ENCODE data around the gene C10orf90.

Gene C10orf90

DNA sequence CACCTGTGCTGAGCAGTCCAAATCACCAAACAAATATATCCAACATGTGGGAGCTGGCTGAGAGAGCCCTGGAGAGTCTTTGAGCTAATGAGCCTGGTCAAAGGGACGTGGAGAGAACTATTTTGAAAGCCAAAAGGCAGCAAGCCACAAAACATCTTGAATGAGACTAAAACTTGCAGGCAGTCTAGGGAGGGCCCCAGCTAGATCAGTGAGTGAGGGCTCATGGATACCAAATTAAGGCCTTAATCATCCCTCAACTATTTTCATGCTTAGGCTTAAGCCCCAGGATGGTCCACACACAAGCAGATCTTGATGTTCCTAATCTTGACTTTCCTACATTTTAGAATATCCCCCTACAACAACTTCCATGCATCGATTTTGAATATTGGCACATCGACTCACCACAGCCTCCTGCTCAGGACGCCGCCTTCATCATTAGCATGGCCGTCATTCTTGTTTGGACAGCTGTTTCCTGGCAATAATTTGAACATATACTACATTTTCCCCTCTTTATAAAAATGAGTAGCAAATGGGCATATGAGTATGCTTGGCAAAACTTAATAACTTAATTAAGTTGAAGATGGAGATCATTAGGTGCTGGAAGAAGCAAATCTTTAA is 195.3 kb downstream of the C10orf90 start:
- FAIRE-seq (no peak), DNase-seq (ENCODE audit: insufficient read length, low spot score) (no peak)

DNA sequence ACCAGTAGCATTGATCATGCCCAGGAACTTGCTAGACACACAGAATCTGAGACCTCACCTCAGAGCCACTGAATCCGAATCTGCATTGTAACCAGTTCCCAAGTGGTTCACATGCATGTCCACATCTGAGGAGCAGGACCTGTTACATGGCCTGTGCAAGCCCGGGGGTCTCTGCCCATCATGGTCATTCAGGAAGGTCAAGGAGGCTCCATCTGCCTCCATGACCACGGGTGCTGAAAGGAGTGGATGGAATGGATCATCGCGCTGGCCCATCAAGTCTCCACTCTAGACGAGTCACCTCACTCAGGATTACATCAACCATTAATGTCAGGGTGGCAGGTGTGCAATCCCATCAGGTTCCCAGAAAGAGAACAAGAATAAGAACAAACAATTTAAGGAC is 196.5 kb downstream of the C10orf90 start:
- FAIRE-seq (no peak), DNase-seq (ENCODE audit: insufficient read length, low spot score) (no peak)

DNA sequence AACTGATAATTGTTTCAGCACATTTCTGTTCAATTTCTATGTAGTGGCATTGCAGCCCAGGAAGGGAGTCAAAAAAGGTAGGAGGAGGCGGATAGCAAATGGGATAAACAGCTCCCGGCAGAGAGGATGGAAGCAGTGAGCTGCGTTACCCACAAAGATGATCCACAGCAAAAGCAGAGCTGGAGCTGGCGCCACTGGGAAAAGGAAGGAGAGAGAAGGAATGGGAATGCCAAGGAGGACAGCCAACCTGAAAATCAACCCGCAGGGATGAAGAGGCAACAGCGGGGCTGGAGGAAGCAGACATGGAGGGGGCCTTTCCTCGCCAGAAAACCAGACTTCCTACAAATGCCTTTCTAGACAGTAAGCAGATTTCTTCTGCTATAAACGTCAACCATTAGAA is 199.5 kb downstream of the C10orf90 start:
- no peak for DNase-seq (ENCODE audit: insufficient read length, low spot score)
- FAIRE-seq: no peak

DNA sequence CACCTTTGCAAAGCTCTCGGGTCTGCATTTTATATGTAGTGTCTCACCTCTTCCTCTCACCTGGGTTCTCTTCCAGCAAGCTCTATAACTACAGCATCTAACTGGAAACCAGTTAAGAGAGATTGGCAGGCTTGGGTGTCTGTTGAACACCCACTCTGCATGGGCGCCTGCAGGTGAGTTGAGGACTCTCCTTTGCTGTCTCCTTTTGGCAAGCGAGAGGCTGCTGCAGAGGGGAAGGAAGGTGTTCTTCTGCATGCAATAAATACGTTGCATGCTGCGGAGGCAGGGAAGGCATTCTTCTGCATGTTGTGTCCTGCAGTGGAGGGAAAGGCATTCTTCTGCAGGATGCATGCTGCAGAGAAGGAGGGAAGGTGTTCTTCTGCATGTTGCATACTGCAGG is 200.8 kb downstream of the C10orf90 start:
- DNase-seq (ENCODE audit: insufficient read length, low spot score) (no peak), FAIRE-seq (no peak)

DNA sequence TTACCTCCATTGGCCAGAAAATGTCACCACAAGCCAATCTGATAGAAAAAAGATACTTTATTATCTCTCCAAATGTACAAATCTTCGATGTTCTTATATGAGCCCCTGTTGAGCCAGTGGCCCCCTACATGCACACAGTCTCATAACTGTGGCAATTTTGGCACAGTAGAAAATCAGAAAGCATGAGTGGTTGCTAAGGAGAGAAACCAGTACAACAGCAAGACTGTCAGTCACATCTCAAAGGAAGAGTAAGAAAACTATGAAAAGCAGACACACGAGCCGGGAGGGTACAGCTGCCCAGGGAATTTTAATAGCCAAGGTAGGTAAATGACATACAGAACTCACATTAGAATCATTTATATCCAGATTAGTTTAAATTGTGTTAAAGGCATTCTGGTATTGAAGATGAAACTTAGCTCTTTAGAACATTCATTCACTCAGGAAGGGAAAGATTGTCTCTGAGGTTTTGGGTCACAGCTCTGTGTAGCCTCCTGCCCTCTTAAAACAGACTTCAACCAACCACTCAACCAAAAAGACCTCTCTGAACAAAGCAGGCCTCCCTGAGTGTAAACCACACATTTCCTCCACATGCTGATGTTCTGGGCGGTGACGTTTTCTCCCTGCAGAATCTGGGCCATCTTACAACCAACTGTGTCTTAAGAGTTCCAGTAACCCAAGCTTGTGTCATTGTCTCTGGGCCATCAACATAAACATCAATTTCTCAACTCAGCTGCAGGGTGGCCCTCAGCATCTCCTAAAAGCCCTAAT is 201.4 kb downstream of the C10orf90 start:
- no peak for DNase-seq (ENCODE audit: insufficient read length, low spot score)
- FAIRE-seq: no peak

DNA sequence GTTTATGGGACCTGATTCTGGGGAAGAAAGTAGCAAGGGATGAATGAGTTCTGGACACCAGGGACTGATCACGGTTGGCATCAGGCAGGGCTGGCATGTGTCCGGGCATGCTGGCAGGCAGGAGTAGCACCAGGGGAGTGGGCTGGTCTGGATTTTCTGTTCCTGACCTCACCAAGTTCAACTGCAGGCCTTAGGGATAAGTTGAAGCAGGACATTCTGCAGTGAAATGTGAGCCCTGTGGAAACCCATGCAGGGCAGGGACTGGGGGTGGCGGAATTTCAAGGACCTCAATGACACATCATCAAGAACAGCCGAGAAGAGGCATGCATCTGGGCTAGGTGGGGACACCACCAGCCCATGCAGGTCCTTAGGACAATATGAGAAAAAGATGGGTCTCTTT is 202.0 kb downstream of the C10orf90 start:
- FAIRE-seq (no peak), DNase-seq (ENCODE audit: insufficient read length, low spot score) (no peak)

DNA sequence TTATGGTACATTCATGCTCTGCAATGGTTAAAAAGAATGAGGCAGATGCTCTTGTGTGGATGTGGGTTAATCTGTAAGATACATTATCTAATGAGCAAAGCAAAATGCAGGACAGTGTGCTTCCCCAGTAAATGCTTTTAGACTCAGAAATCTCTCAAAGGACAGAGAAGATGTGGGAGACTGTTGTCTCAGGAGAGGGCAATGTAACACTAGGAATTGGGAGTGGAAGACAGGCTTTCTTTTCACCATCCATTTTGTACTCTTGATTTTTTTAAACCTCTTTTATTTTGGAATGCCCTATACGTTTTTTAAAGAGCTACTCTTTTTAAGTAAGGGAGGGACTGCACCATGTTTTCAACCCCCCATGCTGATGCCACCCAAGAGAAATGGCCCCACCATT is 204.7 kb downstream of the C10orf90 start:
- DNase-seq (ENCODE audit: insufficient read length, low spot score) (no peak), FAIRE-seq (no peak)

DNA sequence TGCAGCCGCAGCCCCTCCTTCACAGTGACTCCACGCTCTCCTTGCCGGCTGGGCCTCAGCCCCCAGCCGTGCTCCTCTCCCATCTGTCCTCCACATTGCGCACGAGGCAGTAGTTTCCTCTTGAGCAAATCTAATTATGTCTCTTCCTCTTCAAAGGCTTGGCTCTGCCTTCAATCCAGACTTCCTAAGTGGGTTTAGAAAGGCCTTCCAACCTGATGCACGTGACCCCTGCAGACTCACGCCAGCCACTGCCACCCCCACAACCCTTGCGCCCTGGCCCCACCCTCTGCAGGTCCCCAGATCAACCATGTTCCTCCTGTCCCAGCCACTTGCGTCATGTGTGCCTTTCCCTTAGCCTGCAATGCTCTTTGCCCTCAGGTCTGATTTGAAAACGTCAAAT is 207.2 kb downstream of the C10orf90 start:
- FAIRE-seq: no peak
- DNase-seq (ENCODE audit: insufficient read length, low spot score): no peak

DNA sequence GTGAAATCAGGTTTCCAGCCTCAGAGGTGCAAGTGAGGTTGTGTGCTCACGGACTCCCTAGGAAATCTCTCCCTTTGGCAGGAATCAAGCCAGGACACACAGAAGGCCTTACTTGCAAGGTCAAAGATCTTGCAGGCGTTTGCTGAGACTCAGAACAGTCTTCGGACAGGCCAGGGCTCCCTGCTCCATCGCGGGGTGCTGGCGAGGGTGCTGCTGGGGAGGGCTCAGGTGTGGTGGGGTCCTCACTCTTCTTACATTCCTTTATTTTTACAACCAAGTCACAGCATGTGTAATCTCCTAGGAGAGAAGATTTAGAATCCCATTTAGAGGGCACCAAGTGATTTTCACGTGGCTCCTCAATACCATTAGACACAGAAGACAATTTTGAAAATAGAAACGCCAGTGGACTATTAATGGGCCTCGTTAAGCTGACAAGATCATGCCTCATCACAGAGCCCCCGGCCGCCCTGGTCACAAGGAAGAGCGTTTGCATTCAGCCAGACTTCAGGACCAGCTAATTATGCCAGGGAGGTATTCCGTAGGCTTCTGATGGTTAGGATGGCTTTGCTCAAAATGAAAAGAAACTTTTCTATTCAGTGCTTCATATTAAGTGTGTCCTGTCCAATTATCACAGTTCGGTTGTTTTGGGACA is 209.1 kb downstream of the C10orf90 start:
- FAIRE-seq (no peak), DNase-seq (ENCODE audit: insufficient read length, low spot score) (no peak)

DNA sequence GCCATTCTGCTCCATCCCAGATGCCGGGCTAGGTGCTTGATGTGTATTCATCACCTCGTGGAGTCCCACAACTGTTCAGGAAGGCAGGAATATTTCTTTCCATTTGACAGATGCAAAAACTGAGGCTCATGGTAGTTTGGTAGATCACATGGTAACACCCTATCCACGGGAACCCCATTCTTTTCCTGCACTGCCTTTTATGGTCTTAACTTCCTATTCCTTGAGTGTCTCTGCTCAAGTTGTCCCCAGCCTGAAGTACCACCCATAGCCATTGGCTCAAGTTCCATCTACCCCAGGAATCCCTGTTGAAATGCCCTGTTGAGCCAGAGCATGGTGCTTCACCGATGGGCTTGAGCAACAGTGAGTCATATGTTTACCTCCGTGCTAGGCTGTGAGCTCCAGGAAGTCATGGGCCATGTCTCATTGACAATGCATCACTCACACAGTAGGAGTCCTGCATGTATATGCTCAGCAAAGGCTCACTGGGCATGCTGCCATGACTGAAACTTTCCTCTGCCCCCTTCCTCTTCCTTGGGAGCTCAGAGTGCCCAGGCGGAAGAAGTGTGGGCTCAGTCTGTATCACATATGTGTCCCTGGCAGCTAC is 210.5 kb downstream of the C10orf90 start:
- DNase-seq (ENCODE audit: insufficient read length, low spot score): no peak
- FAIRE-seq: no peak

DNA sequence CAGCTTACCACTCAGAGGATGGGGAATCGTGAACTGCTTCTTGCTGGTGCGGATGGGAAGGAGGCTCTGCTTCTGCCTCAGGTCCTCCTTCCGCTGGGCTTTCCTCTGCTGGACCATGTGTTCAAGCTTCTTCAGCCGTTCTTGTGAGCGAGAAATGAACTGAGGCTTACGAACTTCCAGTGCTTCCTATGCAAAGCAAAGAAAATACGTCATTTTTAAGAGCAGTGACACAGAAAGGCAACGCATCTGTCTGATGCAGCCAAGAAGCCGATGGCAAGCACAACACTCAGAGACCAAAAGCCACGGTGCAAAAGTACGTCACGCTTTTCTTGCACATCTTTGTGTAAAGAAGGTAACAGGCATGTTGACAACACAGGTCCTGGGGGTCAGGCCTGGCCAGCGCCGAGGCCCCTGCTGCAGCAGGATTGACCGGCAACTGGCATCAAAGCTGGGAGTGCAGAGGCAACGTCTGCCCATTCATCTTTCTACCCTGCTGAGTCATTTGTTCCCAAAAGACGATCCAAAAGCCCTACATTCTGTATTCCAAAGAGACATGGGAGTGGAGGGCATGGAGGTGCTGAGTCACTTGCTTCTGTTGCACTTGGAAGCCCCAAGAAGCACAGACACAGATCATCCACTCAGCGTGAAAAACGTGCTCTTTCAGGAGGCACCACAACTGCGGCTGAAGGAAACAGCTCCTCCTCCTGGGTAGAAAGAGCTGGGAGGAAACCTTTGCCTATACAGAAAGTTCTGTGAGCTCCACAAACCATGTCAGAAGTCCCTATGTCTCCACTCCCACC is 211.3 kb downstream of the C10orf90 start:
- FAIRE-seq (no peak), DNase-seq (ENCODE audit: insufficient read length, low spot score) (no peak)

DNA sequence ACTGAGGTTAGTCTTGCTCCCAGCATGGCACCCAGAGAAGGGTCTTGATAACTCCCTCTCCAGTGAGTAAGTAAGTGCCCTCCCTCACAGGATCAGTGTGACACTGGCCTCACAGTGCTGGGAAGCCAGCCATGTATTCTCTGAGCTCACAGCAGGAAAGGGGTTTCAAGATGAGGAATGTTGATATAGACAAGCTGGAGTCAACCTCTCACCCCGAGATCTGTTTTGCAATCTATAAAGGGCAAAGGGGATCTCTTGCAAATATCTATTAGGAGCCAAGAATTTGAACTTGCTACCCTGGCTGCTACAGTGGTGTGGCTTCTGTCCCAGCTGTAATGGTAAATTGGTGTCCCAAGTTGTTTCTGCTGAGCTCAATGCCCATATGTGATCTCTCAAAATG is 212.0 kb downstream of the C10orf90 start:
- no peak for DNase-seq (ENCODE audit: insufficient read length, low spot score)
- no peak for FAIRE-seq

DNA sequence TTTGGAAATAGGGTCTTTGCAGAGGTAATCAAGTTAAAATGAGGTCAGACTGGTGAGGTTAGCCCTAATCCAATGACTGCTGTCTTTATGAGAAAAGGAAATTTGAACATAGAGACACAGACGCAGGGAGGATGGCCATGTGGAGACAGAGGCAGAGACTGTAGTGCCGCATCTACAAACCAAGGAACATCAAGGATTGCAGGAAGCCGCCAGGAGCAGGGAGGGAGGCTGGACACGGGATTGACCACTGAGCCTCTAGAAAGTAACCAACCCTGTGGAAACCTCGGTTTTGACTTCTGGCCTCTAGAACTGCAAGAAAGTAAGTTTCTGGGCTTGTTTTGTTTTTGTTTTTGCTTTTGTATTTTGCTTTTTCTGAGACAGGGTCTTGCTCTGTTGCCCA is 213.9 kb downstream of the C10orf90 start:
- FAIRE-seq (no peak), DNase-seq (ENCODE audit: insufficient read length, low spot score) (no peak)

DNA sequence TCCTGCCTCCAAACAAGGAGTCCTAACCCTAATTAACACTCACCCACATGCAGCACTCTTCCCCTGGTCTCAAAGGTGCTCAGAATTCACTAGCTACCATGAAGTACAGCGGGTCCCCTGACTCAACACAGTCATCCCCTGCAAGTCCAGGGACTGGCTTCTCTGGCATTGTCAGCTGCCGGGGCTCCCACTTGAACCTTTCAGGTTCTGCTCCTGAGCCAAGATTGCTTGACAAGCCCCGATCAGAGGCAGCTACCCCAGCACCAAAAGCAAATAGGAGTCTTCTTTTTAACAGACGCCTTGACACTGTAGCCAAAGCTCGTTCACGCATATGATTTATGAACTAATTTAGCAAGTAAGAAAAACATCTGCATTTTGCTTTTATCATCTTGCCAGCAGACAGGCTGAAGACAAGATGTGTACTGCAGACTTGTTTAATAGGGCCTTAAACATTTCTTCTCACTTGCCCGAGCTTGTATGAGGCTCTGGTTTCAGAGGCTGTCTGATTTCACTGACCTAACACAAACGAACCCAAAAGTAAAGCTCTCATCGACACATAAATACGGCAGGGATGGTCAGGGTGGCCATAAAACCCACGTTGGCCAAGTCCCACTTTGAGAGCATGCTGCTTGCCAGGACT is 214.6 kb downstream of the C10orf90 start:
- FAIRE-seq: no peak

DNA sequence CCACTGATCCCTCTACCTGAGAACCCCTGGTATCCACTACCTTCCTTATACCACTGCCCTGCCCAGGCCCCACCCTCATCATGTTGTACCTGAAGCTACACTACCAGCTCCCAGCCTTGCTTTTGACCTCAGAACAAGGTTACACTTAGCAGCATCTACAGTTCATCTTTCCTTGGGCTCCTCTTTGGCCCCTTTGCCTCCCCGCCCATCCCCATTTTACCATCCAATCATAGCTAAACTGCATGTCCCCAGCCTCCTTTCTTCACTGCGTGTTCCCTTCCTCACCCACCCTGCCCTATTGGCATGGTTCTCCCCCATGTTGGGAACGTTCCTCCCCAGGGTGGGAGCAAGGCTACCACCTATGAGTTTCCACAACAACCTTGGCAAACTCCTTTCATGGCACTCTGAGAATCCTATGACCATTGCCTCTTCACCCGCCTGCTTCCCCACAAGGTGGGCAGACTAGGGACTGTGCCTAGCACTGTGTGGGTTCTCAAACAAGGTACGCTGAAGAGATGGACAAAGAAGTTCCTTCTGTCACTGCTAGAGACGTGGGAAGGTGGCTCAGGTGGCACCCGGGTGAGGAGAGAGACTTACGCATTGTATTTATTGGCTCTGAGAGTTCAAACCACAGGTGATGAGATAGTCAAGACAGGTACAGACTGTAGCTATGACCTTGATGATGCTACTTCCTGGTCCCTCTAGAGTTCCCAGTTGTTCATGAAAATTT is 215.3 kb downstream of the C10orf90 start:
- FAIRE-seq (no peak), DNase-seq (ENCODE audit: insufficient read length, low spot score) (no peak)

More for the DNA sequence above, 214.6 kb downstream of the C10orf90 start:
- no peak for DNase-seq (ENCODE audit: insufficient read length, low spot score)

DNA sequence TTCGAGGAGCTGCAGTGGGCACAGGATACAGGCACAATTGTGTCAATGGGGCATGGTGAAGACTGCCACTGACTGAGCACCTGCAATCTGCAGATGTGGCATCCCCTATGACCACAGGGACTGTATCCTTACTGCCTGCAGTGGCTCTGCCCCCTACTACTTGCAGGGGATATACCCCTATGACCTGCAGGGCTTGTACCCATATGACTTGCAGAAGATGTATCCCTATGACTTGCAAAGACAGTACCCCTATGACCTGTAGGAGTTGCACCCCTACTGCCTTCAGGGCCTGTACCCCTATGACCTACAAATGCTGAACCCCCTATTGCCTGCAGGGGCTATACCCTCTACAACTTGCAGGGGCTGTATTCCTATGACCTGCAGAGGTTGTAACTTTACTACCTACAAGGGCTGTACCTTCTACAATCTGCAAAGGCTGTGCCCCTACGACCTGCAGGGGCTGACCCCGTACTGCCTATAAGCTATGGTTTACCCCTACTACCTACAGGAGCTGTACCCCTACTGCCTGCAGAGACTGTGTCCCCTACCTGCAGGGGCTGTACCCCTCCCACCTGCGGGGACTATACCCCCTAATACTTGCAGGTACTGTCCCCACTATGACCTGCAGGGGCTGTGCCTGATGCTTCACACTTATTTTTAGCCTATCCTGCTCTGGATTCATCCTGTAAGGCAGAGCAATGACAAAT is 216.3 kb downstream of the C10orf90 start:
- FAIRE-seq: no peak
- no peak for DNase-seq (ENCODE audit: insufficient read length, low spot score)

DNA sequence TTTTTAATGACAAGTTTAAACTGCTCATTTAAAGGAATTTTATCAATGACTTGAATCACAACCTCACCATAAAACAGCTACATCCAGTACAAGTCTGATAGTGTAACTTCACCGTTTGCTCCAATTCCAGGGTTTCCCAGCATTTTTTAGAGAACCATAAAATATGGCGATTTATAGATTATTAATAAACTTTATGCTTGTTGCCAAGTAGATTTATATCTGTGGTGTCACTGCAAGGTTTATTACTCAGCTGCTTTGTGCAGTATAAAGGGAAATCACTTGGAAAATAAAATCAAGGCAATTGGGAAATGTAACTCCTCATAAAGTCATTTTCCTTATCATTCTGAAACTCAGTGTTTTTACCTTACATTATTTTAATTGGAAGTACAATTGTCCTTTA is 218.2 kb downstream of the C10orf90 start:
- no peak for DNase-seq (ENCODE audit: insufficient read length, low spot score)
- no peak for FAIRE-seq

DNA sequence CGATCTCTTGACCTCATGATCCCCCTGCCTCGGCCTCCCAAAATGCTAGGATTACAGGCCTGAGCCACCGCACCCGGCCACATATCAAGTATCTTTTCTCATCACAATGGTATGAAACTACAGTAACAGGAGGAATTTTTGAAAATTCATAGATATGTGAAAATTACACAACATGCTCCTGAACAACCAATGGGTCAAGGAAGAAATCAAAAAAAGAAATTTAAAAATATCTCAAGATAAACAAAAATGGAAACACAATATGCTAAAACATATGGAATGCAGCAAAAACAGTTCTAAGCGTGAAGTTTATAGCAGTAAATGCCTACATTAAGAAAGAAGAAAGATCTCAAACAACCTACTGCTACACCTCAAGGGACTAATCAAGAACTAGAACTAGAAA is 222.4 kb downstream of the C10orf90 start:
- FAIRE-seq: no peak
- DNase-seq (ENCODE audit: insufficient read length, low spot score): no peak

DNA sequence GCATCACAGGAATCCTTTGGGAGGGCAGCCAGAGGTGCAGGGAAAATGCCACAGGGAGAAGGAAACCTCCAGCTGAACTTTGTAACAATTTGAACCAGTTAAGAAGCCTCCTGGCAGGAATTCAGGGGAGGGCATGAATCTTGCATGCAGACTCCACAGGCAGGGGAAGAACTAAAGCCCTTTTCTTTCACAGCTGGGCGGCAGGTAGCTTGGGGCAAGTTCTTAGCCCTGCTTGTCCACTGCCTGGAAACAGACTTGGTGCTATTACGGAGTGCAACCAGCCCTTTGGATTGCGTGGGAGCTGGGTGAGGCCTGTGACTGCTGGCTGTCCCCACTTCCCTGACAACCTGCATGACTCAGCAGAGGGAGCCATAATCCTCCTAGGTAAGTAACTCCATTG is 230.6 kb downstream of the C10orf90 start:
- FAIRE-seq: no peak
- DNase-seq (ENCODE audit: insufficient read length, low spot score): no peak
